ENCODE data around the gene NMT2. TPM values are rescaled to one million over a fixed set of nuclear protein-coding genes. Genes with fewer than 3 reads are reported as not detected.

Gene NMT2
- total RNA-seq, 1 experiment from 2014 or later: 11.8 TPM

DNA sequence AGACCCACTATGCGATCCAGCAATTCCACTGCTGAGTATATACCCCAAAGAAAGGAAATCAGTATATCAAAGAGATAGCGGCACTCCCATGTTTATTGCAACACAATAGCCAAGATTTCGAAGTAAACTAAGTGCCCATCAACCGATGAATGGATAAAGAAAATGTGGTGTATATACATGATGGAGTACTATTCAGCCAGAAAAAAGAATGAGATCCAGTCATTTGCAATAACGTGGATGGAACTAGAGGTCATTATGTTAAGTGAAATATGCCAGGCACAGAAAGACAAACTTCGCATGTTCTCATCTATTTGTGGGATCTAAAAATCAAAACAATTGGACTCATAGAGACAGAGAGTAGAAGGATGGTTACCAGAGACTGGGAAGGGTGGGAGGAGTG lies 7.1 kb upstream of the NMT2 start:
- no peaks in the 10 kb centered on the region for H3K9me3 Mint-ChIP-seq
- Histone ChIP-seq H2AFZ (ENCODE audit: low read length) (no peak overlapping the region), H3K56ac (ENCODE audit: insufficient read length, low read depth, low read length) (no peak overlapping the region)

More for the DNA sequence above, 7.1 kb upstream of the NMT2 start:
- Histone ChIP-seq H3K4ac (ENCODE audit: low read depth, low read length) (no peak overlapping the region), H3K27me3 (ENCODE audit: insufficient read depth, low read length) (no peaks in the 10 kb centered on the region), H4K91ac (ENCODE audit: insufficient read length, low read depth, low read length) (no peak overlapping the region), H3K14ac (ENCODE audit: insufficient read depth, low read length) (no peak overlapping the region), H2BK12ac (ENCODE audit: insufficient read length, low read depth, low read length) (no peak overlapping the region), H4K20me1 (ENCODE audit: control insufficient read depth, insufficient read depth, insufficient read length) (no peaks in the 10 kb centered on the region), H3K27ac (ENCODE audit: insufficient read length, low read depth, low read length) (no peak overlapping the region), H3K18ac (ENCODE audit: insufficient read length, low read depth, low read length) (no peak overlapping the region), H2AK5ac (ENCODE audit: insufficient read length, low read length) (no peak overlapping the region), H3K4me2 (ENCODE audit: insufficient read depth, insufficient read length, low read length) (no peak overlapping the region), H3K23me2 (ENCODE audit: insufficient read length, low read depth, low read length, poor library complexity, severe bottlenecking) (no peaks in the 10 kb centered on the region), H2BK20ac (ENCODE audit: low read depth, low read length, poor library complexity, severe bottlenecking) (no peak overlapping the region), H4K5ac (ENCODE audit: insufficient read length, low read depth, low read length) (no peak overlapping the region), H2BK120ac (ENCODE audit: low read depth, low read length, poor library complexity, severe bottlenecking) (no peak overlapping the region), H3K79me1 (ENCODE audit: insufficient read depth, low read depth, low read length, poor library complexity, severe bottlenecking) (no peaks in the 10 kb centered on the region), H3K9ac (ENCODE audit: extremely low read depth, insufficient read length, low read length) (no peak overlapping the region), H3T11ph (ENCODE audit: low read length) (no peak overlapping the region), H3K23ac (ENCODE audit: insufficient read length, low read depth, low read length) (no peak overlapping the region), H2BK15ac (ENCODE audit: low read depth, low read length) (no peak overlapping the region), H3K4me1 (ENCODE audit: insufficient read depth, low read length) (no peaks in the 10 kb centered on the region), H3K9me3 (ENCODE audit: control insufficient read depth, low read depth, low read length) (no peaks in the 10 kb centered on the region), H4K8ac (replicated peaks; ENCODE audit: insufficient read length, low read depth, low read length) (no peak overlapping the region), H3K79me2 (ENCODE audit: insufficient read depth, low read length) (no peaks in the 10 kb centered on the region), H2BK5ac (ENCODE audit: insufficient read length, low read length) (no peak overlapping the region)
- no peak overlapping the region for H3K4me3 Mint-ChIP-seq
- no peaks in the 10 kb centered on the region for H3K4me1 Mint-ChIP-seq
- no peak overlapping the region for H3K27ac Mint-ChIP-seq
- H3K27me3 Mint-ChIP-seq (ENCODE audit: low read depth): no peaks in the 10 kb centered on the region; the same call in 1 of the 2 replicates
- WGBS (ENCODE audit: extremely low coverage, insufficient read length, low lambda C conversion rate): no CpG with 5 or more reads among the region's 6 CpGs
- no peak for TF ChIP-seq CTCF (conservative IDR thresholded peaks at IDR 0.05)
- no peak for DNase-seq
- H3K36me3 Mint-ChIP-seq (ENCODE audit: insufficient read depth in 1 of 3, low read depth in 3 of 3): no peaks in the 10 kb centered on the region
